BE2C (cell line): ENCODE measurements around the gene GPR152.

Experiments used
- DNase-seq: peaks from one replicate; pipeline ENCODE4 v3.0.0-alpha.2; 2020
- H3K27me3 ChIP-seq: fragments of 250-450 bp; sonication (Bioruptor Pico); 2 replicates; pipeline ENCODE4 v1.5.1; 2020; ENCODE audit warnings: mild to moderate bottlenecking
- H3K36me3 ChIP-seq: fragments of 250-450 bp; sonication (Bioruptor Pico); 2 replicates; pipeline ENCODE4 v1.5.1; 2020; ENCODE audit warnings: mild to moderate bottlenecking
- H3K4me1 ChIP-seq: fragments of 250-450 bp; sonication (Bioruptor Pico); 2 replicates; pipeline ENCODE4 v1.5.1; 2020
- H3K4me3 ChIP-seq: 2 replicates; pipeline ENCODE4 v1.5.1; 2011; ENCODE audit warnings: low read depth, low read length
- H3K9me3 ChIP-seq: fragments of 250-450 bp; sonication (Bioruptor Pico); 2 replicates; pipeline ENCODE4 v1.5.1; 2020
- TF ChIP-seq, protein P1 (sequence below): IDR thresholded peaks from 2 replicates; pipeline ENCODE4 v1.5.1; 2012; ENCODE audit warnings: mild to moderate bottlenecking, low read depth, low read length

GPR152 gene

DNA sequence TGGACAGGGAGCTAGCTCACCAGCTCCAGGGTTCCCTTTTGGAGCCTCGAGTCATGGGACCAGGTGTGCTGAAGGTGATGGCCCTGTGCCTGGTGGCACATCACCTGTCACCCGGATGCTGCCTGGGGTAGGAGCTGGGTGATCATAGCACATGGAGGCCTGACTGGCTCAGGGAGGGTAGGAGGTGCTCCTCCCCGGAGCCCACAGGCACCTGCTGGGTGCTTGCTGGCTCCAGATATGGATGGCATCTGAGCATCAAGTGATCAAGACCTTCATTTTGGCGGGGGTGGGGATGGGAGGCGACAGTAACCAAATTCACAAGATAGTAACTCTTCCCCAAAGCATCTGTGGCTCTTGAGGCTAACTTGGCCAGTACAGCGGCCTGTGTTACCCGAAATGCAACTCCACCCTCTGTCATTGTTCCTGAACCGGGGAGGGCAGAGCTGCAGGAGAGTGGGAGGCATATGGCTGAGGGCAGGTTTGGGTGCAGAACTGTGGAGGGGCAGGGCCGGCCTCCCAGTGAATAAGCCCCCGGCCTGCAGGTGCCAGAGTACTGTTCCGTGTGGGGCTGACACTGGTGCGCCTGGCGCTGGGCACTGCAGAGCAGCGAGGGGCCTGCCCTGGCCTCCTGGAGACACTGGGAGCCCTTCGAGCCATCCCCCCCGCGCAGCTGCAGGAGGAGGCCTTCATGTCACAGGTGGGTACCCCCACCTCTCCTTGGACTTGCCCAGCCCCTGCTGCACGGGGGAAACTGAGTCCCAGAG, 43.9 kb downstream of the GPR152 start:
- H3K9me3 ChIP-seq: no peaks in the 10 kb centered on the region
- DNase-seq: no peak
- no peaks in the 10 kb centered on the region for H3K27me3 ChIP-seq
- TF ChIP-seq, protein P1, sequence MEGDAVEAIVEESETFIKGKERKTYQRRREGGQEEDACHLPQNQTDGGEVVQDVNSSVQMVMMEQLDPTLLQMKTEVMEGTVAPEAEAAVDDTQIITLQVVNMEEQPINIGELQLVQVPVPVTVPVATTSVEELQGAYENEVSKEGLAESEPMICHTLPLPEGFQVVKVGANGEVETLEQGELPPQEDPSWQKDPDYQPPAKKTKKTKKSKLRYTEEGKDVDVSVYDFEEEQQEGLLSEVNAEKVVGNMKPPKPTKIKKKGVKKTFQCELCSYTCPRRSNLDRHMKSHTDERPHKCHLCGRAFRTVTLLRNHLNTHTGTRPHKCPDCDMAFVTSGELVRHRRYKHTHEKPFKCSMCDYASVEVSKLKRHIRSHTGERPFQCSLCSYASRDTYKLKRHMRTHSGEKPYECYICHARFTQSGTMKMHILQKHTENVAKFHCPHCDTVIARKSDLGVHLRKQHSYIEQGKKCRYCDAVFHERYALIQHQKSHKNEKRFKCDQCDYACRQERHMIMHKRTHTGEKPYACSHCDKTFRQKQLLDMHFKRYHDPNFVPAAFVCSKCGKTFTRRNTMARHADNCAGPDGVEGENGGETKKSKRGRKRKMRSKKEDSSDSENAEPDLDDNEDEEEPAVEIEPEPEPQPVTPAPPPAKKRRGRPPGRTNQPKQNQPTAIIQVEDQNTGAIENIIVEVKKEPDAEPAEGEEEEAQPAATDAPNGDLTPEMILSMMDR: no peak
- no peaks in the 10 kb centered on the region for H3K36me3 ChIP-seq
- H3K4me3 ChIP-seq: no peak overlapping the region
- peaks cover 5% of the 10 kb centered on the region; the same call in 1 of the 2 replicates for H3K4me1 ChIP-seq

DNA sequence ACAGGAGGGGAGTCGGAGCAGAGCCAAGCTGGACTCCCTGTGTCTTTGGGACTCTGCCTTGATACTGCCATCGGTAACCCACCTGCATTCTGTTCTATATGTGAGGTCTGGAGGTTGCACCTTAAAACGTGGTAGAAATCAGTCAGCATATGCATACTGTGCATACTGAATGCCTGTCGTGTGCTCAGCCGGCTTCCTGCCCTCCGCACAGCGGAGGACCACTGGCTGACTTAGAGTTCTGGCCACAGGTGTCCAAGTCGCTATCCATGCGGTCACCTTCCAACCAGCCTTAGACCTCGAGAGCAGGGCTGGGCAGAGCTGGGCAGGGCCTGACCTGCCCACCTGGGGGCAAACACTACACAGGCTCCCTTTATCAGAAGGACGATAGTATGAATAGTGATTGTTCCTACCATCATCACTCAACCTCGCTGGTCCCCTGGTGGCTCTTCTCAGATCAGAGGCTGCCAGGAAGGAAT, 44.8 kb downstream of the GPR152 start:
- Histone ChIP-seq H3K4me3 (no peak overlapping the region), H3K27me3 (no peaks in the 10 kb centered on the region), H3K36me3 (no peaks in the 10 kb centered on the region), H3K9me3 (no peaks in the 10 kb centered on the region), H3K4me1 (peaks cover 5% of the 10 kb centered on the region; the same call in 1 of the 2 replicates)
- DNase-seq: no peak
- TF ChIP-seq, protein P1: no peak

DNA sequence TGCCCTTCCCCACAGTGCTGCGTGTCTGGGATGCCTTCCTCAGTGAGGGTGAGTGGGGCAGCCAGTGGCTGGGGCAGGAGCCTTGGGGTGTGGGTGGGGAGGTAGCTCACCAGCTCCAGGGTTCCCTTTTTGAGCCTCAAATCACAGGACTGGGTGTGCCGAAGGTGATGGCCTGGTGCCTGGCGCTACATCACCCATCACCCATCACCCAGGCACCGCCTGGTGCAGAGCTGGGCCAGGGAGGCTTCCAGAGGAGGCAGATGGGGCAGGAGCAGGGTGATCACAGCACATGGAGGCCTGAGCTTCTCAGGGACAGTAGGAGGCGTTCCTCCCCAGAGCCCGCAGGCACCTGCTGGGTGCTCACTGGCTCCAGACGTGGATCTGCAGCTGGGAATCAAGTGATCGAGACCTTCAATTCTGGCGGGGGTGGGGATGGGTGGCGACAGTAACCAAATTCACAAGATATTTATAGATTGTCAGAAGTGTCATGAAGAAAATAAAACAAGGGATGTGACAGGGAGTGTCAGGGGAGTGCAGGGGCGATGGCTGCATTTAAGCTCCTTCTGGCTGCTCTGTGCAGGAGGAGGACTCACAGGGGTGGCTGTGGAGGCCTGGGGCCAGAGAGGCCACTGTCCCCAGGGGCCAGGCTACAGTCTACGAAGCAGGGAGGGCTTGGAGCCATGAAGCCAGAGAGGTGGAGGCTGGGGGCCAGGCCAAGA, 45.4 kb downstream of the GPR152 start:
- no peak for DNase-seq
- Histone ChIP-seq H3K36me3 (no peaks in the 10 kb centered on the region), H3K9me3 (no peaks in the 10 kb centered on the region), H3K27me3 (no peaks in the 10 kb centered on the region), H3K4me3 (no peak overlapping the region), H3K4me1 (peaks cover 5% of the 10 kb centered on the region; the same call in 1 of the 2 replicates)
- TF ChIP-seq, protein P1: 0 out of 2 replicates have a peak, but pooled peaks have one; percentile 15

GRCh38 chr11:67406420-67406968, 46.0 kb downstream of the GPR152 start:
- DNase-seq: no peak
- Histone ChIP-seq H3K27me3 (no peaks in the 10 kb centered on the region), H3K9me3 (no peaks in the 10 kb centered on the region), H3K36me3 (no peaks in the 10 kb centered on the region), H3K4me1 (peaks cover 5% of the 10 kb centered on the region; the same call in 1 of the 2 replicates), H3K4me3 (no peak overlapping the region)
- TF ChIP-seq, protein P1: no peak

DNA sequence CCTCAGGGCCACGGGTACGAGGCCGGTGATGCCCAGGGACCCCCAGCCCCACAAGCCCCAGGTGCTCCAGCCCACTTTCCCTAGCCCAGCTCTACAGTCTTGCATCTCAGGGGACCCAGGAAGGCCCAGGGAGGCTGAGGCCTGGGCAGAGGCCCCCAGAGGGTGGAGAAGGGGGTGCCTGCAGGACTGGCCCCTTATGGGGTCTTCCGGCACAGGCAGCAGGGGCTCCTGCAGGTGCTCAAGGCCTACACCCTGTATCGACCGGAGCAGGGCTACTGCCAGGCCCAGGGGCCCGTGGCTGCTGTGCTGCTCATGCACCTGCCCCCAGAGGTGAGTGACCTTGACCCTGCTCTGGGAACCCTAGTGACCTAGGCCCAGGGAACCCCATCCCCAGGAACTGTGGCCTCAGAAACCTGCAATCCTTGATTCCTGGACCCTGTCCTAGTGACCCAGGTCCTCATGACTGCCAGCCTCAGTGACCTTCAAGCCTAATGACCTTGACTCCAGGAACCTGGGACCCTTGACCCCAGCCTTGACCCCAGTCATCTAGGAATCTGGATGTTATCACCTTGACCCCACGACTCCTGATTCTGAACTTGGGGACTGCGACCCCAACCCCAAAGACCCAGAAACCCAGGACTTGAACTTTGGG, 46.7 kb downstream of the GPR152 start:
- Histone ChIP-seq H3K4me1 (peaks cover 5% of the 10 kb centered on the region; the same call in 1 of the 2 replicates), H3K9me3 (no peaks in the 10 kb centered on the region), H3K36me3 (no peaks in the 10 kb centered on the region), H3K4me3 (no peak overlapping the region), H3K27me3 (no peaks in the 10 kb centered on the region)
- no peak for DNase-seq
- TF ChIP-seq, protein P1: no peak
